Testis (tissue), 3 donors: ENCODE measurements around the gene CD81. TPM values are rescaled to one million over a fixed set of nuclear protein-coding genes. Genes with fewer than 3 reads are reported as not detected.
A peak's percentile ranks its signal among the peaks of the same experiment; 100 is the strongest.

Experiments used
- DNase-seq: peaks from one replicate; pipeline ENCODE4 v3.0.0-alpha.2; 2019
- H3K27ac ChIP-seq, 2 donors: fragments of 200-600 bp; sonication (generic); one replicate each; pipeline ENCODE4 v1.5.1; 2019
- H3K27me3 ChIP-seq: fragments of 200-600 bp; sonication (generic); one replicate; pipeline ENCODE4 v1.5.1; 2019
- H3K36me3 ChIP-seq: fragments of 200-600 bp; sonication (generic); one replicate; pipeline ENCODE4 v1.5.1; 2017; ENCODE audit warnings: low read depth; ENCODE audit errors: missing control alignments
- H3K4me1 ChIP-seq: fragments of 200-600 bp; sonication (generic); one replicate; pipeline ENCODE4 v1.5.1; 2019
- H3K4me3 ChIP-seq, 2 donors: fragments of 200-600 bp; sonication (generic); one replicate each; pipeline ENCODE4 v1.5.1; 2017 to 2019
- H3K9me3 ChIP-seq: fragments of 200-600 bp; sonication (generic); one replicate; pipeline ENCODE4 v1.5.1; 2017
- CTCF ChIP-seq, 3 experiments: fragments of 450-650 bp in 2 of 3; fragments of 200-600 bp in 1 of 3; sonication (generic) in 1 of 3; IDR thresholded peaks; one replicate each; pipeline ENCODE4 v1.5.1; 2016 to 2019; ENCODE audit warnings: antibody characterized with exemption in 3 of 3, mild to moderate bottlenecking in 2 of 3, moderate library complexity in 1 of 3
- POLR2A ChIP-seq: fragments of 450-650 bp; IDR thresholded peaks from one replicate; pipeline ENCODE4 v1.6.1; 2017; ENCODE audit warnings: antibody characterized with exemption, mild to moderate bottlenecking, moderate library complexity
- WGBS, 2 donors: methylation state at CpG; one replicate each; pipeline ENCODE4 v1.1.5; 2018; 5-methylcytosine and 5-hydroxymethylcytosine counted together
- intact Hi-C: fragments of 100-400 bp; cut with DNase I; formaldehyde crosslinking; loops from one replicate; pipeline ENCODE4 v1.15.1; 2023; ENCODE audit warnings: low total_unique reads
- polyA plus RNA-seq: library from polyadenylated mRNA; stranded (reverse); fragments of 350-450 nt; fragmentation: Illumina TruSeq; extraction: RNeasy Lipid Tissue Mini Kit (QIAGEN cat#74804); gene quantifications from one replicate; pipeline ENCODE4 v1.2.3, GENCODE V29; 2014; ENCODE audit warnings: low read depth, low replicate concordance; ENCODE audit not compliant: insufficient read depth
- total RNA-seq, 2 donors: library from RNA; depleted of rRNA; stranded (reverse); fragments of >200 nt; gene quantifications; one replicate each; pipeline ENCODE4 v1.2.3, GENCODE V29; 2016

Gene CD81
- total and polyA plus RNA-seq, 3 donors from 2014 or later = 541 to 829 (median 665) TPM

DNA sequence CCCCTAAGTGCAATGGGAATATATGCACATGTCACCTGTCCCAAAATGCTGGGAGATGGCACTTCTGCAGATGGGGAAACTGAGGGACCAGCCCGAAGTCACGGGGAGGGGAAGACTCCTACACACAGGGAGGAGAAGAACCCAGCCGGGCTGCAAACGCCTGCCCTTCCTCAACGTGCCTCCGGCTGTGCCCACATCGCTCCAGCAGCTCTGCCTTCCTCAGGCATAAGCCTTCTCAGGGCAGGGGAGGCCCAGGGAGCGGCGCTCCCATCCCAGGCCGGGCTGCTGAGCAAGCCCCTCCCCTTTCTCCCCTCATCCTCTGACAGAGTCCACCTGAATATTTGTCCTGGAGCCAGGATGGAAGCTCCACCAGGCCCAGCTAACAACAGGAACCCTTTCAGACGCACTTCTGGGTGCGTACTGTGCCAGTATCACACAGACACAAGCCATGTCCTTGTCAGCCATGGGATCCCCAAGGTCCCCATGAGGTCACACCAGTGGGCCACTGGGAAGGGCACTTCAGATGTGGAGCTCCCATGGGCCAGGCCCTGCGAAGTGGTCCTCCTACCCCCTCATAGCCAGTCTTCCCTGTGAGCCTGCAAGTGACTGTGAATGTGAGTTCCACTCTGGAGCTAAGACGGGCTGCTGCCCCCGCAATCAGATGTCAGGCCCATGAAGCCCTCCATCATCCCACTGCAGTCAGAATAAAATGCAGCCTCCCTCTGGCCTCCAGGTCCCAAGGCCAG, 2.5 kb upstream of the CD81 start:
- no peaks in the 10 kb centered on the region for H3K9me3 ChIP-seq
- H3K27me3 ChIP-seq = no peaks in the 10 kb centered on the region
- H3K36me3 ChIP-seq = no peaks in the 10 kb centered on the region
- TF ChIP-seq CTCF (IDR thresholded peaks at IDR 0.05) (no peak), POLR2A (no peak)
- H3K4me3 ChIP-seq = no peak overlapping the region
- H3K27ac ChIP-seq = no peak overlapping the region
- WGBS, 2 donors = 78 to 86% methylated on average over 2 to 15 of the region's 15 CpGs
- intact Hi-C loops = no loop called here
- H3K4me1 ChIP-seq = peaks cover 10% of the 10 kb centered on the region
- DNase-seq = no peak

DNA sequence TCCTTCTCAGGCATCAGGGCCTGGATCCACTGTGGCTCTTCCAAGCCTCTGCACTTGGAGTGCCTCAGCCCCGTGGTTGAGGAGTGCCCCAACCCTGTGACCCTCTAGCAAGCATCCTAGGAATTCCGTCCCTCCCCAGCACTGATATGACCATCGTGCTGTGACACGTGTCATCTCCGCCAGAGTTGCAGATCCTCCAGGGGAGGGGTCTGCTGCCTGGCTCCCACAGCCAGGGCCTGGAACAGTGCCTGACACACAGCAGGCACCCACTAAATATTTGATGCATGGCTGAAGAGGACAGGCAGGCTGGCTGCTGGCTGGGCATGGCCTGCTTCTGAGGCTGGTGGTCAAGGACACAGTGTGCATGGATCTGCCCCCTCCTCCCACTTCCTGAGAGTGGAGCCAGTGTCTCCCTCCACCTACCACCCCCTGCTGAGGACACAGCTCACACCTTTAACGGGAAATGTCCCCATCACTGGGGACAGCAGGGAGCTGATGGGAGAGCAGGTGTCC, 1.7 kb upstream of the CD81 start:
- intact Hi-C loops = no loop called here
- no peaks in the 10 kb centered on the region for H3K36me3 ChIP-seq
- no peak for TF ChIP-seq POLR2A
- TF ChIP-seq CTCF (IDR thresholded peaks at IDR 0.05) = no peak
- DNase-seq = no peak
- H3K4me3 ChIP-seq = no peak overlapping the region
- H3K27me3 ChIP-seq = no peaks in the 10 kb centered on the region
- WGBS, 2 donors = 70 to 77% methylated on average over 2 to 6 of the region's 6 CpGs
- H3K27ac ChIP-seq = no peak overlapping the region
- no peaks in the 10 kb centered on the region for H3K9me3 ChIP-seq
- H3K4me1 ChIP-seq = peaks cover 17% of the 10 kb centered on the region

DNA sequence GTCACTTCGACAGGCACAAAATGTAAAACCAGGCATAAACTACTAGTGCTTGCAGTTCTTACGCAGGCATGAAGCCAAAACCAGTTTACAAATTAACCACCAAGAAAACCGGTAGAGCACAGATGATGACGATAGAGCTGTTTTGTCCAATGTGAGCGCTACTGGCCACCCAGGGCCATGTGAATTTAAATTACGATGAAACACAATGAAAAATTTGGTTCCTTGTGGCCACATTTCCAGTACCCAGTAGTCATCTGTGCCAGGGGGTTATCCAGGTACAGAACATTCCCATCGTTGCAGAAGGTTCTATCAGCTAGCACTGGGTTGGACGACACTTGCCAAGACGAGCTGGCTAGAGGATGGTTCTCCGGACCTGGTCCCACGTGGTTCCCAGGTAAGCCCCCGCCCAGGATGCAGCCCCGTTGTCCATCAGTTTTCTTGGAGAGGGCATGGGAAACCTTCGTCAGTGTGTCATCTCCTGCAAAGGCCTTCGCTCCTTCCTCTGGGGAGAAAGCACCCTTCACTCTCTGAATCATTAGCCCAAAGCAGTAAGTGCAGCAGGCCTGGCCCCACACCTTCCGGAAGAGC, 1.1 kb upstream of the CD81 start:
- intact Hi-C loops = no loop called here
- 79 to 87% methylated on average over 16 of the region's 16 CpGs for WGBS, 2 donors
- no peaks in the 10 kb centered on the region for H3K27me3 ChIP-seq
- H3K27ac ChIP-seq = no peak overlapping the region
- H3K4me1 ChIP-seq = peaks cover 24% of the 10 kb centered on the region
- no peak overlapping the region for H3K4me3 ChIP-seq
- TF ChIP-seq POLR2A (no peak), CTCF (IDR thresholded peaks at IDR 0.05) (no peak)
- no peak for DNase-seq
- H3K36me3 ChIP-seq = no peaks in the 10 kb centered on the region
- no peaks in the 10 kb centered on the region for H3K9me3 ChIP-seq

DNA sequence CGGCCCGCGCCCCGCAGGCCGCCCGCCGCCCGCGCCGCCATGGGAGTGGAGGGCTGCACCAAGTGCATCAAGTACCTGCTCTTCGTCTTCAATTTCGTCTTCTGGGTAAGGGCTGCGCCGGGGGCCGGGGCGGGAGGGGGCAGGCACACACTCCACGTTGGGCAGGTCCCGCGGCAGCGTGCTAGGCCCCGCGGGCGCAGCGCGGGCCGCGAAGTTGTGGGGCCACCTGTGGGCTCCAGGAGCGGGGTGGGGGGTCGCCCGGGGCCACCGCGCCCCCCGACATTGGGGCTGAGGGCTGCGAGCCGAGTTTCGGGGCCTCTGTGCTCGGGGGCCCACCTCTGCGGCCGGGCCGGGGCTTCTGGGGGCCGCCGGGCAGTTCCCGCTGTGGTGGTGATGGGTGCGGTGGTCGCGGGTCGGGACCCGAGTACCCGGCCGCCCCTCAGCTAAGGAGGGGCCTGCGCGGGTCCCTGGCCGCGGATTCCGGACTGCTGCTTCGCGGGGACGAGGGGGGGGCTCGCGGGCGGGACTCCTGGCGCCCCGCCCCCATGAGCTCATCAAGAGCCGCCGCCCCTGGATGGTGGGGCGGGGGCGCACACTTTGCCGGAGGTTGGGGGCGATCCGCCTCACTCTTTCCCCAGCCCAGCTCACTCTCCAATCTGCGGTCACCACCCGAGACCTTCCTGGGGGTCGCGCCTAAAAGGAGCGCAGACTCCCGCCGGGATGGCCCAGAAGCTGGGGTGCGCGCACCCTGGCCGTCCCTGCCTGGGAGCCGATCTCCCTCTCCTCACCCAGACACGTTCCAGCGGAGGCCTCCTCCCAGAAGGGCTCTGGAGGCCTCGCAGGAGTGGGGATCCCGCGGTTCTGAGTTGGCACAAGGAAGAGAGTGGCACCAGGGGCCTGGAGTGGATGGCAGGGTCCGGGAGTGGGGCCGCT, 667 bp downstream of the CD81 start:
- Histone ChIP-seq H3K36me3 (no peaks in the 10 kb centered on the region), H3K9me3 (no peaks in the 10 kb centered on the region), H3K4me1 (peaks cover 41% of the 10 kb centered on the region), H3K27ac (peak overlapping the region; percentile 97 to 98), H3K4me3 (peak overlapping the region; percentile 91 to 99), H3K27me3 (no peaks in the 10 kb centered on the region)
- peak; percentile 88 for DNase-seq
- intact Hi-C loops = no loop called here
- WGBS, 2 donors = 2% methylated on average over 42 of the region's 88 CpGs; no CpG with 5 or more reads in 1 of the 2 donors
- TF ChIP-seq POLR2A (no peak), CTCF (IDR thresholded peaks at IDR 0.05) (no peak)
